GM19467 (cell line): ENCODE results near the gene DNAJC18.
A peak's percentile ranks its signal among the peaks of the same experiment; 100 is the strongest.
"Not testable (repeated sequence)": the region's sequence is repeated elsewhere in the genome, so short reads cannot be mapped to it uniquely, and the experiment has no call there.

Experiments used
- ATAC-seq: cut with Tn5 transposase; IDR thresholded peaks from one replicate; pipeline ENCODE4 v1.9.1; 2021; ENCODE audit warnings: mild to moderate bottlenecking, moderate library complexity; ENCODE audit not compliant: unreplicated experiment

The DNAJC18 gene

DNA sequence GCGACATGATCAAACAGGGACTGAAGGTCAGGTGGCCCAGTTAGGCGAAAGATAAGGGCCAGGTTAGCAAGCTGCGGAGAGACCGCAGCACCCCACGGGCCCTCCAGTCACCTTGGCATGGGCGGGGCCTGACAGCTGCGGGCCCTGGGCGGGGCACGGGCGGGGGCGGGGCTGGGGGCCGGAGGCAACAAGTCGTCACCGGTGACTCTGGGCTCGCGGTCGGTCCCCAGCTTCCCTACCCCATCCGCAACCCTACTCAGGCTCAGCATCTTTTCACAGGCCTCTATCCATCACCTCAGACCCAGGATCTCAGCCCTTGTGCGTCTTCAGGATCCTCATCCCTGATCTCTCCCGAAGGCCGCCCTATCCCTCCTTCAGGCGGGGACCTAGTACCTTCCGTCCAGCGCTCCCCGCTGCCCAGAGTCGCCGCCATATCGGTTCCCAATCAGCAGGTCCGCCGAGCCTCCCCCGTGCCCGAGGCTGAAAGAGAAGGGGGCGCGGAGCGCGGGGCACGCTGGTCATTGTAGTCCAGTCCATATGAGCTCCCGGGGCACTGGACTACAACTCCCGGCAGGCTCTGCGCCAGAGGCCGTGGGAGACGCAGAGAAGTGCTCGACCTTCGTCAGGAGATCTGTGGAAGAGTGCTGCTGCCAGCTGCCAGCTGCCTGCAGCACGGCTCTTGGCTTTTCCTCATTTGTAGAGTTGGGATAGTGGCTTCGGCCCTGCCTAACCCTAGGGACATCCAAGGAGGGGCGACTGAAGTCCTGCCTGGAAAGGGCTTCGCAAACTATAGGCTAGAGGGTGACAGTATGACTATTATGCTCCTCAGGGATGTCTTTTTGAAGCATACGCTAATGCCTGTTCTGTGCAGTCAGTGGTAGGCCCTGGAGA, at the start of gene DNAJC18:
Gene DNAJC18 (minus strand): TSS at position 513 of the 891 bp plus-strand sequence. CDS start 80 bp downstream, at position 433.
- peak; percentile 89 for ATAC-seq

DNA sequence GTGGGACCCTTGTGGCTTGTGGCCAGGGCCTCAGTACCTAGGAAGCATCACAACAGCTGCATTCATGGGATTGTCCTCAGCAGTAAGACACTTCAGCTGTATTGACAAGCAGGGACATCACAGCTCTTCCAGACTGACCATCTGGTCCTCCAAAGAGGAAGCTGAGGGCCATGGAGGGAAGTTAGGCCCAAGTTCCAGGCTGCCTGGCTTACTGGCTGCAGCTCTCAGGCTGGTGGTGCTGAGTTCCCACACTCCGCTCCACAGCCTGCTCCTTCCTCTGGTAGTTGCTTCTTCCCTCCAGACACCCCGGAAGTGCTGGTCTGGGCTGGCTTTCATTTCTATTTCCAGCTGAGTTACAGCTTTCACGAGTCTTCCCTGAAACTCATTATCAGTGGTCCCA, 48.9 kb upstream of the DNAJC18 start:
- no peak for ATAC-seq

DNA sequence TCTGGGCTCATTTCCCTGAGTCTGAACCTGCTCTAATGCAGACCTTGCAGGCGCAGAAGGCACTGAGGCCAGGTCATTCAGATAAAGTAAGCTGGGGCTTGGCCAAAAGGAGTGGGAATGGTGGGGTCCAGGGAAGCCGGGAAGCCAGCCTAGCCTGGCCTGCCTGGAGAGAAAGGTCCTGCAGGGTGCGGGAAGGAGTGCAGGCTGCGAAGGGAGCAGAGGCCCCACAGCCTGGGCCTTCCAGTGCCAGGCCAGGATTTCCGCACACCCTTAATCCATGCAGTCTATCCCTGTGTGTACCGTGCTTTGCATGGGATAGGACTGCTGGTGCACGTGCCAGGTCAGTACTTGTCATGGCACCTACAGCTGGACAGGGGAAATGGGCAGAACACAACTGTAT, 46.9 kb upstream of the DNAJC18 start:
- no peak for ATAC-seq

DNA sequence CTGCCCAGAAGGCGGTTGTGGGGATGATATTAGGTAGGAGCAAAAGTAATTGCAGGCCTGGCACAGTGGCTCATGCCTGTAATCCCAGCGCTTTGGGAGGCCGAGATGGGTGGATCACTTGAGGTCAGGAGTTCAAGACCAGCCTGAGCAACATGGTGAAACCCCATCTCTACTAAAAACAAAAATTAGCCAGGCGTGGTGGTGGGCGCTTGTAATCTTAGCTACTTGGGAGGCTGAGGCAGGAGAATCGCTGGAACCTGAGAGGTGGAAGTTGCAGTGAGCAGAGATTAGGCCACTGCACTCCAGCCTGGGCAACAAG, 43.5 kb upstream of the DNAJC18 start:
- ATAC-seq, result not testable (repeated sequence)

DNA sequence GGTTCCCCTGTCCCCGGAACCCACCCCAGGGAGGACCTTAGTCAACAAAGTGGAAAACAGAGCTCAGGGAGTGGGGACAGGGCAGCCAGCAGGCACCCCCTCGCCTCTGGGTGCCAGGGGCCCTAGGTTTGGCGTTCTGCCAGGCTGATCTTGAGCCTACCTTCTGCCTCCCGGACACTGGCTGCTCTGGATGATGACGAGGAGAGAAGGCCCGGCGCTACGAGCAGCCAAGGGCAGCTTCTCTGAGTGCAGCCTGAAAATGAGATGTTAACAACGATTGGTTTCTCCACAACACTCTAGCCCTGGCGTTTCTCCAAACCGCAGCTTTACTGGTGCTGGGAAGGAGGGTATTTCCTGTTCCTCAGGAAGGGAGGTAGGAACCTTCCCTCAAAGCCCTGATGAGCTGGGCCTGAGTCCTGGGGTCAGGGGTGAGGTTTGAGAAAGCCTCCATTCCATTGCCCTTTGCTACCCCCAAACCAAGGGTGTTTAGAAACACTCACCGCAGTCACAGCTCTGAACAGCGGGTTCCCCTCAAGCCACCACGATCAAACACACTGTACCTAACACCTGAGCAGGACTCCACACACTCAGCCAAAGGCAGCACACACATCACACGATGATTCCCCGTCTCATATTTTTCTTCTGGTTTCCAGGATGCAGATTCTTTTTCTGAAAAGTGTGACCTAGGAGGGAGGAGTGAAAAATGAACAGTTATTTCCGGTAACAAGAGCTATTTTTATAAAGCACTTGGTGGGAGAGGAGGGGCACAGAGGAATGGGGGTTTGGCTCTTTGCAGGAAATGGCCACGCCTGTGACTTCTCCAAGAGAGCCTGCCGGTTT, 42.9 kb upstream of the DNAJC18 start, which contains the start of gene STING1:
Gene STING1 (minus strand): TSS at position 709 of the 840 bp plus-strand sequence. CDS start 1,054 bp downstream, outside the sequence.
- no peak for ATAC-seq

DNA sequence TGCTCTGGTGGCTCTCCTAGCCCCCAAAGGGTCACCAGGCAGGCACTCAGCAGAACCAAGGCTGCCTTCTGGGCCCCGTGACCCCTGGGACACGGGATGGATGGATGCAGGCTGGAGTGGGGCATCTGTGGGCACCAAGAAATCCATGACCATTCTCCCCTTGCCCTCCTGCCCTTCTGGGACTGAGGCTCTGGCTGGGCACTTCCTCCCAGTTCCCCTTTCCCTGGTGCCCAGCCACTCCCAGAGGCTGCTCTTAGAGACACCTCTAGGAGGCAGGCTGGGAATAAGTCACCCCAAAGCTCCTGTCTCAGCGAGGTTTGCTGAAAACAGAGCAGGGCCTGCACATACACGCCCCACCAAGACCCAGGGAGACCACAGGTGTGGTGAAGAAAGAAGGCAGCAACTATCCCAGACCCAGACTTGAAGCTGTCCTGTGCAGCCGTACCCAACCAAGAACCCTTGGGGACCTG, 42.3 kb upstream of the DNAJC18 start:
- no peak for ATAC-seq

DNA sequence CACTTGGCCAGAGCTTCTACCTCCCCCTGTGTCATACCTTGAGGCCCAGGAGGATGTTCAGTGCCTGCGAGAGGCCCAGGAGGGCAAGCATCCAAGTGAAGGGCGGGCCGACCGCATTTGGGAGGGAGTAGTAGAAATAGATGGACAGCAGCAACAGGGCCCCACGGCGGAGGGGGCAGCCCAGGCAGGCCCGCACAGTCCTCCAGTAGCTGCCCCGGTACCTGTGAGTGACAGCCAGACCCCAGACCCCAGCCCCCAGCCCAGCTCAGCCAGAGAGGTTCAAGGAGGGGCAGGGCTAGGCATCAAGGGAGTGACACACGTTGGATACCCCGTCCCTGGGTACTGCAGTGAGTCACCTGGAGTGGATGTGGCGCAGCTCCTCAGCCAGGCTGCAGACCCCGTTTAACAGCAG, 41.8 kb upstream of the DNAJC18 start:
- no peak for ATAC-seq

DNA sequence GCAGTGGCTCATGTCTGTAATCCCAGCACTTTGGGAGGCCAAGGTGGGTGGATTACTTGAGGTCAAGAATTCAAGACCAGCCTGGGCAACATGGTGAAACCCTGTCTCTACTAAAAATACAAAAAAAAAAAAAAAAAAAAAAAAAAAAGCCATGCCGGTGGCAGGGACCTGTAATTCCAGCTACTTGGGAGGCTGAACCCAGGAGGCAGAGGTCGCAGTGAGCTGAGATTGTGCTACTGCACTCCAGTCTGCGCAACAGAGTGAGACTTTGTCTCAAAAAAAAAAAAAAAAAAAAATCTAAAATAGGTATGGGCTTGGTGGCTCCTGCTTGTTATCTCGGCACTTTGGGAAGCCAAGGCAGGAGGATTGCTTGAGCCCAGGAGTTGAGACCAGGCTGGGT, 40.4 kb upstream of the DNAJC18 start:
- ATAC-seq, result not testable (repeated sequence)

DNA sequence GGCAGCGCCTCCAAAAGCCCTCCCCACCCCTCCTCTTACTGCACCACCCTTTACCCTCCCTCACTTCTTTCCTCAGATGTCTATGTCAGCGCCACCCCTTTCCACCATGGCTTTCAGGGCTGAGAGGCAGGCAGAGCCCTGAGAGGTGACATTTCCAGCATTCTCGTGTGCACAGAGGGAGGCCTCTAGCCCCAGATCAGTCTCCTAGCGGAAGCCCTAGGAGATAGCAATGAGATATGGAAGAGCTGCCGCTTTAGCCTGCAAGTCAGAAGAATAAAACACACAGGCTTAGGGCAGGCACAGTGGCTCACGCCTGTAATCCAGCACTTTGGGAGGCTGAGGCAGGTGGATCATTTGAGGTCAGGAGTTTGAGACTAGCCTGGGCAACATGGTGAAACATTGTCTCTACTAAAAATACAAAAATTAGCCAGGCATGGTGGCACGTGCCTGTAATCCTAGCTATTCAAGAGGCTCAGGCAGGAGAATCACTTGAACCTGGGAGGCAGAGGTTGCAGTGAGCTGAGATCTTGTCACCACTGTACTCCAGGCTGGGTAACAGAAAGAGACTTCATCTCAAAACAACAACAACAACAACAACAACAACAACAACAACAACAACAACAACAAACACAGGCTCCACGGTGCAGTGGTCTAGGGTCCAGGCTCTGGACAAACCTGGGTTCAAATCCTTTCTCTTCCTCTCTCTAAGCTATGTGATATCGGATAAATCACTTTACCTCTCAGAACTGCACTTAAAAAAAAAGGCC, 39.5 kb upstream of the DNAJC18 start:
- not testable (repeated sequence) for ATAC-seq

DNA sequence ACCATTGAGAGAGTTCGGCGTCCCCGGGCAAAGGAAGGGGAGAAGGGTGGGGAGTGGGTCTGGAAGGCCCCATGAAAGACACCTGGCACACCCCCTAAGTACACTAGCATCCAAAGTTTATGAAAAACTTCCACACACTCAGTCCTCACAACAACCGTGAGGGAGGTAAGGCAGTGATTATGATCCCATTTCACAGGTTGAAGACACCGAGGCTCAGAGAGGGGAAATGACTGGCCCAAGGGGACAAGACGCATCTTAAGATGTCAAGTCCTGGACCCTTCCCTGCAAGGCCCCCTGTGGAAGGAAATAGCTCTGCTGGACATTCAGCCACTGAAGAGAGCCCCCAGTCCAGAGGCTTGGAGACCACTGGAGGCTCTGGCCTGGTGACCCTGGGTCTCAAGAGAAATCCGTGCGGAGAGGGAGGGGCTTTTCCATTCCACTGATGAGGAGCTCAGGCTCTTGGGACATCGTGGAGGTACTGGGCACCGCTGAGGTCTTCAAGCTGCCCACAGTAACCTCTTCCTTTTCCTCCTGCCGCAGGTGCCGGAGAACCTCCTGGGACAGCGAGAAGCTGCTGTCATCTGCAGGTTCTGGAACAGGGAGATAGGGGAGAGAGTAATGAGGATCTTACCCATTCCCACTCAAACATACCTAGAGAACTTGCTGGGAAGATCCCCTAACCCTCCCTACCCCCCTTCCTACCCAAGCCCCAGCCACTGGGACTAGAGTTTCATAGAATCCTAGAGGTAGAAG, 36.7 kb upstream of the DNAJC18 start:
- no peak for ATAC-seq

DNA sequence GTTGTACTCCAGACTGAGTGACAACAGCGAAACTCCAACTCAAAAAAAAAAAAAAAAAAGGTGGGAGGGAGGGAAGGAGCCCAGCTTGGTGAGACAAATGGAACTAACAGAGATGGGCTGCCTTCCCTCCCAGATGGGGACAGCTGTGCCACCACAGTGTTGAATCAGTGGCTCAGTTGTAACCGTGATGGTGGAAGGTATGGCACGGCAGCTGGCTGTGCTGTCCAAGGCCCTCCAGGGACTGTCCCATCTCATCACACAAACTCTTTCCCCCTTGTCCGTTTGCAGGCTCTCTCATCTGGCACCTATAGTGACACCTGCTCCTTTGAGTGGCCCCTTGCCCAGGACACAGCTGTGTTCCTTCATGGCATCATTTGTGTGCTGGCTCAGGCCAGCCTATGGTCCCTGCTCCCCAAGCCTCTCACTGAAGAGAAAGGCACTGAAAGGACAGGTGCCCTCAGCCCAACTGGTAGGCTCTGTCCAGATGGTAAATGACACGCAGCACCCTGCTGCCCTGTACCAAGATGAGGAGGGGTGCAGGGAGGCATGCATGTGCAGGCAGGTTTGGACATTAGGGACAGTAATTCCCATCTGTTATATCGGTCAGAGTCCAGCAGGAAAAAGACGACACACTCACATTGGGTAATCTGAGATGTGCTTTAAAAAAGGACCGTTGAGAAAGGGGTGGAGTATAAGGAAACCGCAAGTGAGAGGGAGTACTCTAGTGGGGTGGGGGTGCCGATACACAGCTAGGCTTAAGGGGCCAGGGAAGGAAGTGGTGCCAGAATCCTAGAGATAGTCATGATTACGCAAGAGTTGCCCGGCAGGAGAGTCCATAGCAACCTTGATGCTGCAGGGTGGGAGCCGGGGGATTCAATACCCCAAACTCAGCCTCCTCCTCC, 35.8 kb upstream of the DNAJC18 start:
- ATAC-seq, result no peak

DNA sequence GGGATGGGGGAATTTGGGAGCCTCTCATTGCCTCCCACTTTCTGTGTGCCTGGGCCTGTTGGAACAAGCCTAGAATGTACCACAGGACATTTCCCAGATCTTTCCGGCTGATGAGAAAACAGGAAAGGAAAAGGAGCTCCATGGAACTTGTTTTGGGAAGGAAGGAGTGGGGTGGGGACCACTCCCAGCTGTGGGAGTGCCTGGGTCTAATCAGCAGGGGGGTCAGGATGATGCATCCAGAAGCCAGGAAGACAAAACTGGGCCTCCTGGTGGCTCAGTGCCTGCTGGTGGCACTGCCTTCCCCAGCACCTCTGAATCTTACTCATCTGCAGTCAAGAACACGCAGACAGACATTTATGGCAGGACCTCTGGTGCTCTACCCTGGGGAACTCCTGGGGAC, 34.2 kb upstream of the DNAJC18 start:
- no peak for ATAC-seq

DNA sequence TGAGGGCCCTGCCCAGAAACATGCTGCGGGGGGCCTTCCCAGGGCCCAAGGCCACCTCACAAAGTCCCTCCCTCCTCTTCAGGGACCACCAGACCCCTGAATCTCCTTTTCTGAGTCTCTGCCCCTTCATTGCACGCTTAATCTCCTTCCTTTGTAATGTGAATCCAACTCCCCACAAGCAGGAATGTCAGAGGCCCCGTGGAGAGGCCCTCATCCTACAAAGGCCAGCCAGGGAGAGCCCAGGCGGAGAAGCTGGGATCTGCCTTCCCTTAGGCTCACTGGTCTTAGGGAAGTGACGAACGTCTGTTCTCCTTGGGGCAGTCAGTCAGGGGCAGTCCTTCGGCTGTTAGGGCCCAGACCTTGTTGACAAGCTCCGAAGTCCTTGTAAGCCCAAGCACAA, 33.8 kb upstream of the DNAJC18 start:
- no peak for ATAC-seq

DNA sequence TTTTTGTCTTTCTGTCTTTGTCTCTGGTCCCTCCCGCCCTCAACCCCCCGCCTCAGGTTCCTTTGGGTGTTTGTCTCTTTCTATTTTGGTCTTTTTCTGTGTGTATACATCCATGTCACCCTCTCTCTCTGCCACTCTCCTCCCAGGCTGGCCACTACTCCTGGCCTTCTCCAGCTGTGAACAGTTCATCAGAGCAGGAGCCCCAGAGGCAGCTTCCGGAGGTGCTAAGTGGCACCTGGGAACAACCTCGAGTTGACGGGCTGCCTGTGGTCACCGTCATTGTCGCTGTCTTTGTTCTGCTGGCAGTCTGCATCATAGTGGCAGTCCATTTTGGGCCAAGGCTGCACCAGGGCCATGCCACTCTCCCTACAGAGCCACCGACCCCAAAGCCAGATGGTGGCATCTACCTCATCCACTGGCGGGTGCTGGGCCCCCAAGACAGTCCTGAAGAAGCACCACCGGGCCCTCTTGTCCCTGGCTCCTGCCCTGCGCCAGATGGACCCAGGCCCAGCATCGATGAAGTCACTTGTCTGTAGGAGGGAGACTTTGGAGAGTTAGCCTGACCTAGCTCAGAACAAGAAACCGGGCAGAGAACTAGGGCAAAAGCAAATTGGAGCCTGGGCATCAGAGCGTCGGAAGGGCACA, 33.2 kb upstream of the DNAJC18 start:
- ATAC-seq, result no peak

DNA sequence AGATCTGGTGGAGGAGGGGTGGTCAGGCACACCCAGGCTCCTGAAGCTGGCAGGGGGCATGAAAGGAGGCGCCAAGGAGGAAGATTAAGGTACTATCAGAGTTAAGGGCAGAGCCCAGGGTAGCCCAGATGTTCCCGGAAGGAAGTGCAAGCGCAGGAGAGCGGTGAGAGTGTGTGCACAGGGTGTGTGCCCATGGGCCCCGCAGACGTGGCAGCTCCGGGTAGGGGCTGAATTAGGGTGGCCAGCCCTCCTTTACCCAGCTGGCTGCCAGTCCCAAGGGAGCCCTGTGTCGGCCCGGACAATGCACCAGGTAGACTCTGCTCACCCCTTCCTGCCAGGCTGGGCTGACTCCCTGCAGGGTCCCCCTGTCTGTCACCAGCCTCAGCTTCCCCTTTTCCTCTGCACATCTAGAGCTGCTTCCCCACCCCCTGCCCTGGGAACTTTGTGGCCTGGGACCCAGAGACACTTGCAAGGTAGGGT, 31.5 kb upstream of the DNAJC18 start, which contains the start of gene SMIM33:
Gene SMIM33 (plus strand): TSS at position 184 of the 480 bp plus-strand sequence. CDS start 118 bp downstream, at position 302.
- ATAC-seq, result no peak

DNA sequence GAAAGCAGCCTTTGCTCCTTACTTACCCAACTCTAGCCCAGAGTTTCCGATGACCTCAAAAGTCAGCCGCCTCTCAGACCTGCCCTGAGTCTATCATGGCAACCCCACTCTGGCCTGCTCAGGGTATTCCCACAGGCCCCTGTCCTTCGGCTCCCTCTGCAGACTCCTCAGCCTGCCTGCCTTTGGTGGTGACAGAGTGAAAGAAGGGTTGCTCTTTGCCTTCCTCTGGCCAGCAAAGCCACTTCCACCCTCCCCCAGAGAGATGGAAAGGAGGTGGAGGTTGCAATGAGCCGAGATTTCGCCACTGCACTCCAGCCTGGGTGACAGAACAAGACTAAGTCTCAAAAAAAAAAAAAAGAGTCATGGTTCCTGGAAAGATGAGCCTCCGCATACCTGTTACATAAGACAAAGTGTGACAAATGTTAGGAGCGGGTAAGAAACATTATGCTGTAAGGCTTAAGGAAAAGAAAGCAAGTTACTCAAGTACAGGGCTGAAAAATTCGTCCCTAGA, 29.2 kb upstream of the DNAJC18 start:
- no peak for ATAC-seq

DNA sequence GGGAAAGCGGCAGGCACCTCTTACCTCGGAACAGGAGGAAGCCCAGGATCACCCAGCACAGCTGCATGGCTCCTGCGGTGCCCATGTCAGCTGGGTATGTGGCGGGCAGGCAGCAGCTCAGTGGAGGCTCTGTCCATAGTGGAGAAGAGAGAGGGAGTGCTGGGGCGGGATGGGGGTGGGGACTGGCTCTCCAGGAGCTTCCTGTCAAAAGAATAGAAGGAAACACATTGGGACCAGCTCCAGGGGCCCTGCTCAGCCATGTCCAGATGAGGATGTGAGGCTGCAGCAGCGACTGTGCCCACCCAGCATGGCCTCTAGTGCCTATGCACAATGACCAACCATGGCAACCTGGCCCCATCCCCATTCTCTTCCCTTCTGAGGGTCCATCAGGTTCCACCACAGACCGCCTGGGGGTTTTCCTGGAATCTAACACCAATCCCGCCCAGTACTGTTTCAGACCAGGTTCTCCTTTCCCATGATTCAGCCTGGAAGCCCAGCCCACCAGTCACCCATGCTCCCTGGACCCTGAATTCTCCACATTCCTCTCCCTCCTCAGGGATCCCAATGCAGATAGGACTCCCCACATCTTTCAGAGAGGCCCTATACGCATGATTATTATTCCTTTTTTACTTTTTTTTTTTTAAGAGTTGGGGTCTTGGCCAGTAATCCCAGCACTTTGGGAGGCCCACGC, 23.4 kb upstream of the DNAJC18 start, which contains the start of gene ECSCR:
Gene ECSCR (minus strand): TSS at position 158 of the 691 bp plus-strand sequence. CDS start 73 bp downstream, at position 85.
- no peak for ATAC-seq
